ENCODE measurements around the gene TNNI3. TPM values are rescaled to one million over a fixed set of nuclear protein-coding genes. Genes with fewer than 3 reads are reported as not detected.

Gene TNNI3
- total RNA-seq, 2 donors from 2014 or later: not detected

DNA sequence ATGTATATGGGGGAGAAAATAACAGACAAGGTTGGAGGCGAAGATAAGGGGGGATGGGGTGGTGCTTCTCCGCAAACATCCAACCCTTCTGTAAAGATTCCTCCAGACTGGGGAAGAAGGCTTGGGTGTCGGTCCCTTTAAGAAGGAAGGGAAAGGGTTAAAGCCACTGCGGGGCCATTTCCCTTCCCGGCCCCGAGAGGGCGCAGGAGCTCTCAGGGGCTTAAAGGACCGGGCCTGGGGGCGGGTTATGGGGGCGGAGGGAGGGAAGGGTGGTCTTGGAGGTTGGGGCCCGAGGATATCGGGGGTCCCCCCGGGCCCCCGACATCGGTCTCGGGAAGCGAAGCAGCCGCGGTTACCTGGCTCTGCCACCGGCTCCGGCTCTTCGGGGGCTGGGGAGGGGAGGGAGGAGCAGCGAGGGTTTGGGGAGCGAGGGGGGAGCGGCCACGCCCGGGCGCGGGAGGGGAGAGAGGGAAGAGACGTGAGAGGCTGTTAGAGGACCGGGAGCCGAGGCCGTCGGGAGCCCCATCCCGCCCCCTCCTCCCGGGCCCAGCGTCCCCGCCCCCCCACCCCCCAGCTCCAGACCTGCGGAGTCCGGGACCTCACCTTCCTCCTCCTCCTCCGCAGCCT lies 11.3 kb downstream of the TNNI3 start:
- ATAC-seq (replicated peaks): no peak
- H3K4me3 Mint-ChIP-seq: no peak overlapping the region
- H3K9me3 Mint-ChIP-seq: no peaks in the 10 kb centered on the region
- H3K36me3 Mint-ChIP-seq (ENCODE audit: low read depth): no peaks in the 10 kb centered on the region
- H3K4me1 Mint-ChIP-seq: no peaks in the 10 kb centered on the region
- H3K27me3 Mint-ChIP-seq: peaks cover 40% of the 10 kb centered on the region
- no peak overlapping the region for H3K27ac Mint-ChIP-seq

DNA sequence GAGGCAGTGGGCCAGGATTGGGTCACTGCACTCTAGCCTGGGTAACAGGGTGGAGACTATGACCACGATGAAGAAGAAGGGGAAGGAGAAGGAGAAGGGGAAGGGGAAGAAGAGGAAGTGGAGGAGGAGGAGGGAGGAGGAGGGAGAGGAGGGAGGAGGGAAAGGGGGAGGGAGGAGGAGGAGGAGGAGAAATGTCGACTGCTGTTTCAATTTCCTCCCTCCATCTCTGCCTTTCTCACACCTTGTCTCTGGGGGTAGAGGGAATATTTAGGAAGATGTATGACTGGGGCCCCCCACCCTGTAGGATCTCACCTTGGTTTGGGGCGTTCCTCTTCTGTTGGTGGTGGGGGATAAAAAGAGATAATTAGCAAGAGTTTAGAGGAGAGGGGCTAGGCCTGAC lies 12.3 kb downstream of the TNNI3 start:
- no peaks in the 10 kb centered on the region for H3K9me3 Mint-ChIP-seq
- H3K36me3 Mint-ChIP-seq (ENCODE audit: low read depth): no peaks in the 10 kb centered on the region
- no peaks in the 10 kb centered on the region for H3K4me1 Mint-ChIP-seq
- peaks cover 45% of the 10 kb centered on the region for H3K27me3 Mint-ChIP-seq
- ATAC-seq (replicated peaks): no peak
- no peak overlapping the region for H3K4me3 Mint-ChIP-seq
- no peak overlapping the region for H3K27ac Mint-ChIP-seq

DNA sequence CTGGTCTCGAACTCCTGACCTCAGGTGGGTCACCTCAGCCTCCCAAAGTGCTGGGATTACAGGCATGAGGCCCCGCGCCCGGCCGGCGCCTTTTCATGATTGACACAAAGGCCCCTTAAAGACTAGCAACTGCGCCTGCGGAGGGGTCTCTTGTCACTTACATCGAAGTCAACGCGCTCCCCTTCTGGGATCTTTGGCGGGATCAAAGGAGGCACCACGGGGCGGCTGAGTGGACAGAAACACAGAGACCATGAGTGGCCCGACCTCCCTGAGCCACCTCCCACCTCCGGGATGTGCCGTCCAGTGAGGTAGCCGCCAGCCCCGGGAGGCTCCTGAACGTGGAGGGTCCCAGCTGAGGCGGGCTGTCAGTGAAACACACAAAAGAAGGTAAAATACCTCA lies 15.8 kb downstream of the TNNI3 start:
- no peak for ATAC-seq (replicated peaks)
- no peak overlapping the region for H3K4me3 Mint-ChIP-seq
- peaks cover 29% of the 10 kb centered on the region for H3K27me3 Mint-ChIP-seq
- no peaks in the 10 kb centered on the region for H3K9me3 Mint-ChIP-seq
- H3K4me1 Mint-ChIP-seq: no peaks in the 10 kb centered on the region
- no peaks in the 10 kb centered on the region for H3K36me3 Mint-ChIP-seq (ENCODE audit: low read depth)
- no peak overlapping the region for H3K27ac Mint-ChIP-seq

DNA sequence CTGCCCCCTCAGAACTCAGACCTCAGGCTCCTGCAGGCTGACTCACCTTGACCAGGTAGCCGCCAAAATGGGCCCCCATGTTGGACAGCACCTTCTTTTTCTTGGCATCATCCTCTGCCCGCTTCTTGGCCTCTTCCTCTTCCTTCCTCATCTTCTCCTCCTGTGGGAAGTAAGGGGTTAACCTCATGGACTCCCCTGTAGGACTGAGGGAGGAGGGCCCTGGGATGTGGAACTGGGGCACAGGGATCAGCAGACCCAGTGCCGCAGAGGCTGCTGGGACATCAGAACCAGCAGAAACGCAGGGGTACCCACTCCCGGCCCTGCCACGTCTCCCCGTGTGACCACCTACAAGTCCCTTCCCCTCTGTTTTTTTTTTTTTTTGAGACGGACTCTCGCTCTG lies 19.6 kb downstream of the TNNI3 start:
- ATAC-seq (replicated peaks): no peak
- Mint-ChIP-seq H3K27ac (no peak overlapping the region), H3K9me3 (no peaks in the 10 kb centered on the region), H3K4me1 (no peaks in the 10 kb centered on the region), H3K27me3 (peaks cover 13% of the 10 kb centered on the region), H3K4me3 (no peak overlapping the region), H3K36me3 (ENCODE audit: low read depth) (no peaks in the 10 kb centered on the region)

DNA sequence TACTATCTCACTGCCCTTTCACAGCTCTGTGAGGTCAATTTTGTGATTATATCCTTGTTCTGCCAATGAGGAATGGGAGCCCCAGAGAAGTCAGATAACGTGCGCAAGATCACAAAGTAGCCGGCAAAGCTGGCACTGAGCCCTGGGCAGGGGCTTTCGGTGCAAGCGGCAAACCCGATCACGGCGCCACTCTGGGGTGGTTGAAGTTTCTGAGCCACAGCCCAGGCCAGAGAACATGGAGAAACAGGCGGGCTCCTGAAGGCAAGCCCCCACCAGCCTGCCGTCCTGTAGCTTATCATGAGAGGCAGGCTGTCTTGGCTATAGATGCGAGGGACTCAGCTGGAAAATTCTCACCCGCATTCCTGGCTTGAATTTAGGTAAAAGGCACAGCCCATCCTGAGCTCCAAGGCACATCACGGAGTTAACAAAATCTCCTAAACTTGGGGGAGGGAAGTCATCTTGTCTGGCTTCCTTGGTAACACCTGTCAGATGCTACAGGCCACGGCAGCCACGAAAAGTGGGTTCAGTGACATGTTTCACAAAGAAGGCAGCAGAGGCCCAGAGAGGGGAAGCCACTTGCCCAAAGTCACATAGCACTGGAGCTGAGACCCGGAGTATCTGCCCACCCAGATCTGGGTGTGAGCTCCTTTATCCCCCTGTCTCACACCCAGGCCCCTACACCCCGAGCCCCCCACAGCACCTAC lies 21.0 kb downstream of the TNNI3 start:
- H3K9me3 Mint-ChIP-seq: no peaks in the 10 kb centered on the region
- H3K27me3 Mint-ChIP-seq: peaks cover 14% of the 10 kb centered on the region
- no peak overlapping the region for H3K27ac Mint-ChIP-seq
- no peak overlapping the region for H3K4me3 Mint-ChIP-seq
- H3K36me3 Mint-ChIP-seq (ENCODE audit: low read depth): no peaks in the 10 kb centered on the region
- no peaks in the 10 kb centered on the region for H3K4me1 Mint-ChIP-seq
- ATAC-seq (replicated peaks): no peak

DNA sequence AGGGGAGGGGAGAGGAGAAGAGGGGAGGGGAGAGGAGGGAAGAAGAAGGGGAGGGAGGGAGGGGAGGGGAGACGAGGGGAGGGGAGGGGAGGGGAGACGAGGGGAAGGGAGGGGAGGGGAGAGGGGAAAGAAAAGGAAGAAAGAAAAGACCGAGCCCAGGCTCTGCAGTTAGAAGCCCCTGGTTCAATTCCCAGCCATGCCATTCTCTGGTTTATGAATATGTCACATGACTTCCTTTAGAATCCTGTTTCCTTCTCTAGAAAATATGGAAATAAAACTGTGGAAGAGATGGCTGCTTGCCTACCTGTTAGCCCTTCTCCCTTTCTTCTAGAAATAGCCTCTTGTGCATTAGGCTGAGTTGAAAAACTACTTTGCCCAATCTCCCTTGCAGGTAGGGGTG lies 22.8 kb downstream of the TNNI3 start:
- no peak overlapping the region for H3K27ac Mint-ChIP-seq
- no peaks in the 10 kb centered on the region for H3K36me3 Mint-ChIP-seq (ENCODE audit: low read depth)
- no peak for ATAC-seq (replicated peaks)
- H3K4me3 Mint-ChIP-seq: no peak overlapping the region
- H3K27me3 Mint-ChIP-seq: peaks cover 16% of the 10 kb centered on the region
- H3K4me1 Mint-ChIP-seq: no peaks in the 10 kb centered on the region
- no peaks in the 10 kb centered on the region for H3K9me3 Mint-ChIP-seq

DNA sequence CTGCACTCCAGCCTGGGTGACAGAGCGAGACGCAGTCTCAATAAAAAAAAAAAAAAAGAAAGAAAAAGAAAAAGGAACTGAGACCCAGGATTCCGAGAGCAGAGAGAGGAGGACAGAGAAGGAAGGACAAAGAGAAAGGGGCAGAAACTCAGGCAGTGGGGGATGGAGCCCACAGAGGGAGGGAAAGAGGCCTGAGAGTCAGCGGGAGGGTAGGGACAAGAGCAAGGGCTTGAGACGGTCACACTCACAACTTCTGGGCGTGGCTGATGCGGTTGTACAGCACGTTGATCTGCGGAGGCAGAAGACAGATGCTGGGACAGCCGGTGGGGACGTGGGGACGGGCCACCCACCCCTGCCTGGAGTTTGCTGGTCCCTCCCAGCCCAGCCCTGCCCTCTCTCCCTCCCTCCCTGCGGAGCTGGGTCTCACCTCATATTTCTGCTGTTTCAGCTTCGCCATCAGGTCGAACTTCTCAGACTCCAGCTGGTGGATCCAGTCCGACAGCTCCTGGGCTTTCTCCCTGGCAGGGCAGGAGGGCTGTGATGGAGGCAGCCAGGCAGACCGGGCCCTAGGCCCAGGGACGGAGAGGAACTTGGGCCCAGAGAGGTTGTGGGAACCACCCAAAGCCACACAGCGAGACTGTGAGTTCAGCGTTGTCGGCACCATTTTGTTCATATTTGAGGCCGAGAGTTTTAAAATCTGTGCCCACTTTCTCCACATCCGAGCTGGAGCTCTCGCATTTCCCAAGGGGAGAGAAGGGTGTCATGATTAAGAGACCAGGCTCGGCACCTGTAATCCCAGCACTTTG lies 23.7 kb downstream of the TNNI3 start:
- Mint-ChIP-seq H3K36me3 (ENCODE audit: low read depth) (no peaks in the 10 kb centered on the region), H3K4me3 (no peak overlapping the region), H3K27ac (no peak overlapping the region), H3K4me1 (no peaks in the 10 kb centered on the region), H3K9me3 (no peaks in the 10 kb centered on the region), H3K27me3 (peaks cover 22% of the 10 kb centered on the region)
- ATAC-seq (replicated peaks): no peak

DNA sequence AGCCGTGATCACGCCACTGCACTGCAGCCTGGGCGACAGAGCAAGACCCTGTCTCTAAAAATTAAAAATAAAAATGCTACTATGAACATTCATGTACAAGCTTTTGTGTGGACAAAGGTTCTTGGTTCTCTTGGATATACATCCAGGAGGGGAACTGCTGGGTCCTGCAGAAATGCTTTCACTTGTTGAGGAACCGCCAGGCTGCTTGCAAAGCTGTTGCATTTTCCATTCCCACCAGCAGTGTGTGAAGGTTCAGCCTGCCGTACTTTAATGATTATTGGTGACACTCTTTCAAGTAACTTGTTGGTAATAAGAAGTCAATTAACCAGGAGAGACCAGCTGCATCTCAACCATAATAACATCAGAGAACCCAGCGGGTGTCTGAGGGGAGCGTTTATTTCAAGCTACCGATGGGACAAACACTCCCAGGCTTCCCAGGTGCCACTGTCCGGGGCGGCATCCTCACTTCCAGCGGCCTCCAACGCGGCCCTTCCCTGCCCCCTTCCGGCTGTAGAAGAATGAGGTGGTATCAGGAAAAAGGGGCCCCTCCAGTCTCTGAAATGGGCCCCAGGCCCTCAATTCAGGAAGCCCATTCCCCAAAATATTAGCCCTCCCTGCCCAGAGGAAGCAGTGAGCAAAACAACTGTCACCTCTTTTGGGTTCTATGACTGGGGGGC lies 24.9 kb downstream of the TNNI3 start:
- no peak overlapping the region for H3K4me3 Mint-ChIP-seq
- H3K27ac Mint-ChIP-seq: no peak overlapping the region
- ATAC-seq (replicated peaks): no peak
- no peaks in the 10 kb centered on the region for H3K4me1 Mint-ChIP-seq
- no peaks in the 10 kb centered on the region for H3K9me3 Mint-ChIP-seq
- H3K36me3 Mint-ChIP-seq (ENCODE audit: low read depth): no peaks in the 10 kb centered on the region
- peaks cover 27% of the 10 kb centered on the region for H3K27me3 Mint-ChIP-seq

DNA sequence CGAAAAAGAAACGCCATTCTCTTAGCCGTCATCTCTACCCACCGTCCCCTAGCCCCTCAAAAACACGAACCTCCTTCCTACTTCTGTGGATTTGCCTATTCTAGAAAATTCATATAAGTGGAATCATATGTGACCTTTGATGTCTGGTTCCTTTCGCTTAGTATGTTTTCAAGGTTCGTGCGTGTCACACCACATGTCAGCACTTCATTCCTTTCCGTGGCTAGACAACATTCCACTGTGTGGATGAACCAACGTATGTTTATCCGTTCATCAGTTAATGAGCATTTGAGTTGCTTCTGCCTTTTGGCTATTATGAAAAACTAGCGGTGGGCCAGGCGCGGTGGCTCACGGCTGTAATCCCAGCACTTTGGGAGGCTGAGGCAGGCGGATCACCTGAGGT lies 26.1 kb downstream of the TNNI3 start:
- Mint-ChIP-seq H3K36me3 (ENCODE audit: low read depth) (no peaks in the 10 kb centered on the region), H3K4me3 (no peak overlapping the region), H3K27ac (no peak overlapping the region), H3K9me3 (no peaks in the 10 kb centered on the region), H3K27me3 (peaks cover 37% of the 10 kb centered on the region), H3K4me1 (no peaks in the 10 kb centered on the region)
- ATAC-seq (replicated peaks): no peak

DNA sequence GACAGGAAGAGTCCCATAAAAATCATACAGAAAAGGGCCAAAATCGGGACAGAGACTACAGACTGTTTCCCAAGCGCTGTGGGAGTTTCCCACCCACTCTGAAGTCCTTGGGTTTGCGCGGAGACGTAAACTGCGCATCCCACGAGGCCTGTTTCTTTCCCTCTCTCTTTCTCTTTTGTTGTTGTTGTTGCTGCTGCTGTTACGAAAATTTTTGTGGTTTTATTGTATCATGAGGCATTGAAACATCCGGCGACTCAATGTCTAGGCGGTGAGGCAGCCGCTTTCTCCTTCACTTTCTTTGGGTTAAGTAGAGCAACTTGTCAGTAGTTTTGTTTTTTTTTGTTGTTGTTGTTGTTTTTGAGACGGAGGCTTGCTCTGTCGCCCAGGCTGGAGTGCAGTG lies 38.5 kb downstream of the TNNI3 start:
- H3K4me3 Mint-ChIP-seq: peak overlapping the region; percentile 97
- no peaks in the 10 kb centered on the region for H3K9me3 Mint-ChIP-seq
- H3K36me3 Mint-ChIP-seq (ENCODE audit: low read depth): peaks cover 20% of the 10 kb centered on the region
- peaks cover 8% of the 10 kb centered on the region for H3K27me3 Mint-ChIP-seq
- H3K4me1 Mint-ChIP-seq: peaks cover 17% of the 10 kb centered on the region
- no peak for ATAC-seq (replicated peaks)
- peak overlapping the region; percentile 92 for H3K27ac Mint-ChIP-seq

DNA sequence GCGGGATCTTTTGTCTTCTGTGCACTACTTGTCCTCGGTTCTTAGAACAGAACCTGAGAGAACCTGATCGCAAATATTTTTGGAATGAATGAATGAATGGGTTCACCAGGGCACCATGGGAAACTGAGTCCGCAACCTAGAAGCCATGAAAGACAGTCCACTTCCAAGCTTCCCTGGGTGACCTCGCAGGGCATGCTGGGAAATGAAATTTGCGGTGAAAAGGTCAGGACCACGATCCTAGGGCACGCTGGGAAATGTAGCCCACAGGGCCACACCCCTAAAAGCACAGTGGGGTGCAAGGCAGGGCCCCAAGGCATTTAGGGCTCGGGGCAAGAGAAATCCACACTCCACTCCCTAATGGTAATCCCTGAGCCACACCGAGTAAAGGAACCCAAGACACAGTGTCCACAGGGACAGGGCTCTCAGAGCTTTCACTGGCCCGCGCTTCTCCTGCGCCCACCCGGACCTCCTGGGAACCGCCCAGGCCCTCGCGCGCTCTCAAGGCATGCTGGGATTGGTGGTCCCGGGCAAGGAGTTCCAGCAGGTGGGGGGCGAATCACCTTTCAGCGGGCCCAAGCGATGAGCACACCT lies 39.0 kb downstream of the TNNI3 start:
- no peaks in the 10 kb centered on the region for H3K9me3 Mint-ChIP-seq

DNA sequence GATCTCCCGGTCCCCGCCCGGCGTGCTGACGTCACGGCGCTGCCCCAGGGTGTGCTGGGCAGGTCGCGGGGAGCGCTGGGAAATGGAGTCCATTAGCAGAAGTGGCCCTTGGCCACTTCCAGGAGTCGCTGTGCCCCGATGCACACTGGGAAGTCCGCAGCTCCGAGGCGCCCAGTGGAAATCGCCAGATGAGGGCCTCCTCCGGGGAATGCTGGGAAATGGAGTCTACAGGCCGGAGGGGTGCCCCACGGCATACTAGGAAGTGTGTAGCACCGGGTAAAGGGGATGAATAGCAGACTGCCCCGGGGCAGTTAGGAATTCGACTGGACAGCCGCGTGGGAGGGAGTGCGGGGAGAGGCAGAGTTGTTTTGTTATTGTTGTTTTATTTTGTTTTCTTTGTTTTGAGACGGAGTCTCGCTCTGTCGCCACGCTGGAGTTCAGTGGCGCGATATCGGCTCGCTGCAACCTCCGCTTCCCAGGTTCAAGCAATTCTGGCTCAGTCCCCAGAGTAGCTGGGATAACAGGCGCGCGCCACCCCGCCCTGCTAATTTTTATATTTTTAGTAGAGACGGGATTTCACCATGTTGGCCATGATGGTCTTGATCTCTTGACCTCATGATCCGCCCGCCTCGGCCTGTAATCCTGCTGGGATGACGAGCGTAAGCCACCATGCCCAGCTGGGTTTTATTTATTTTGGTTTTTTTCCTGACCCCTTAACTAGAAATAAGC lies 39.7 kb downstream of the TNNI3 start:
- H3K27ac Mint-ChIP-seq: peak overlapping the region; percentile 92
- peak; percentile 97 for ATAC-seq (replicated peaks)
- peak overlapping the region; percentile 97 for H3K4me3 Mint-ChIP-seq
- H3K27me3 Mint-ChIP-seq: no peaks in the 10 kb centered on the region
- H3K9me3 Mint-ChIP-seq: no peaks in the 10 kb centered on the region
- peaks cover 17% of the 10 kb centered on the region for H3K4me1 Mint-ChIP-seq
- H3K36me3 Mint-ChIP-seq (ENCODE audit: low read depth): peaks cover 20% of the 10 kb centered on the region

More for the DNA sequence above, 39.0 kb downstream of the TNNI3 start:
- Mint-ChIP-seq H3K4me1 (peaks cover 17% of the 10 kb centered on the region), H3K27me3 (peaks cover 3% of the 10 kb centered on the region), H3K27ac (peak overlapping the region; percentile 92), H3K4me3 (peak overlapping the region; percentile 97), H3K36me3 (ENCODE audit: low read depth) (peaks cover 20% of the 10 kb centered on the region)
- ATAC-seq (replicated peaks): no peak

DNA sequence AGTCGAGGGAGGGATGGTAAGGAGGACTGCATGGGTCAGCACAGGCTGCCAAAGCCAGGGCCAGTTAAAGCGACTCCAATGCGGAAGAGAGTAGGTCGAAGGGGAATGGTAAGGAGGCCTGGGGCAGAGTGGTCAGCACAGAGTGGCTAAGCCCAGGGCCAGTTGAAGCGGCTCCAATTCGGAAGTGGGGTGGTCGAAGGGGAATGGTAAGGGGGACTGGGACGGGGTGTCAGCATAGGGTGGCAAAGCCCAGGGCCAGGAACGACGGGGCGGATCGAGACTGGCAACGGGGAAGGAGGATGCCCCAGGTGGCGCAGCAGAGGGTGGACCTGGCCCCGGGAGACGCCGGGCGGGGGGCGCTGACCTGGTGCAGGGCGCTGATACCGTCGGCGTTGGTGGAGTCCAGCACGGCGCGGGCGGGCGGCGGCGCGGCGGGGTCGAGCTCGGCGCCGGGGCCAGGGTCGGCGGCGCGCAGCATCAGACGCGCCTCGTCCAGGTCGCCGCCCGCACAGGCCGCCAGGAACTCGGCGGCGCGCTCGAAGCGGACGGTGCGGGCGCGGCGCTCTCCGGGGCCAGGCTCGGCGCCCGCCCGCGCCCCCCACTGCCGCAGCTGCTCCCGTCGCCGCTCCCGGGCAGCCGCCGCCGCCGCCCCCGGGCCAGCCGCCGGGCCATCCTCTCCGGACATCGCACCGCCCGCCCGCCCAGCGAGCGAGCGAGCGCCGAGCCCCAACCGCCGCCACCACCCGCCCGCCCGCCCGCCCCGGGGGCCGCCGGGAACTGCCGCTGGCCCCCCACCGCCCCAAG lies 40.5 kb downstream of the TNNI3 start, which contains the start of gene PPP1R12C:
PPP1R12C (minus strand) TSS at position 779 of the 804 bp plus-strand sequence; CDS start at position 685, 94 bp downstream.
- peaks cover 17% of the 10 kb centered on the region for H3K4me1 Mint-ChIP-seq

More for the DNA sequence above, 40.5 kb downstream of the TNNI3 start, which contains the start of gene PPP1R12C:
- H3K27me3 Mint-ChIP-seq: no peaks in the 10 kb centered on the region
- H3K36me3 Mint-ChIP-seq (ENCODE audit: low read depth): peaks cover 20% of the 10 kb centered on the region
- H3K9me3 Mint-ChIP-seq: no peaks in the 10 kb centered on the region
- H3K27ac Mint-ChIP-seq: peak within 1 kb of the TSS; percentile 94
- H3K4me3 Mint-ChIP-seq: peak within 1 kb of the TSS; percentile 97
- peak; percentile 8 for ATAC-seq (replicated peaks)
